DND-41 (cell line): ENCODE measurements around the gene SRGN.

Source experiments
- ATAC-seq: fragments of 200-7000 bp; cut with Tn5 transposase; 3 replicates; pipeline ENCODE4 v1.9.1; 2021; ENCODE audit warnings: low read depth; ENCODE audit not compliant: insufficient read depth
- DNase-seq: peaks from one replicate; pipeline ENCODE4 v3.0.0-alpha.2; 2020
- H2AFZ ChIP-seq: 2 replicates; pipeline ENCODE4 v1.6.0; 2012; ENCODE audit warnings: low read depth, low read length
- H3K27ac ChIP-seq: 2 replicates; pipeline ENCODE4 v1.5.1; 2012; ENCODE audit warnings: low read length, inconsistent platforms
- H3K27me3 ChIP-seq: fragments of 200-600 bp; sonication (generic); 2 replicates; pipeline ENCODE4 v1.6.0; 2012; ENCODE audit warnings: low read length, mild to moderate bottlenecking, inconsistent platforms; ENCODE audit not compliant: insufficient read depth, poor library complexity
- H3K36me3 ChIP-seq: 2 replicates; pipeline ENCODE4 v1.5.1; 2012; ENCODE audit warnings: low read length, inconsistent platforms; ENCODE audit not compliant: insufficient read depth
- H3K4me1 ChIP-seq: 2 replicates; pipeline ENCODE4 v1.5.1; 2012; ENCODE audit warnings: mild to moderate bottlenecking, low read length; ENCODE audit not compliant: insufficient read depth
- H3K4me2 ChIP-seq: 2 replicates; pipeline ENCODE4 v1.6.0; 2012; ENCODE audit warnings: mild to moderate bottlenecking, moderate library complexity, low read length, inconsistent platforms; ENCODE audit not compliant: insufficient read depth
- H3K4me3 ChIP-seq, 2 experiments: fragments of 200-600 bp in 1 of 2; shearing (Covaris generic) in 1 of 2; 2 replicates each; pipeline ENCODE4 v1.5.1; 2012 to 2016; ENCODE audit warnings: inconsistent platforms in 2 of 2, low read length in 2 of 2, mild to moderate bottlenecking in 2 of 2, low read depth in 1 of 2, moderate library complexity in 1 of 2
- H3K79me2 ChIP-seq: 2 replicates; pipeline ENCODE4 v1.6.0; 2012; ENCODE audit warnings: low read length, inconsistent platforms; ENCODE audit not compliant: insufficient read depth
- H3K9ac ChIP-seq: 2 replicates; pipeline ENCODE4 v1.6.0; 2012; ENCODE audit warnings: low read depth, mild to moderate bottlenecking, inconsistent platforms, low read length, moderate library complexity
- H3K9me3 ChIP-seq: 2 replicates; pipeline ENCODE4 v1.5.1; 2012; ENCODE audit warnings: low read length, moderate library complexity, mild to moderate bottlenecking, inconsistent platforms; ENCODE audit not compliant: insufficient read depth, severe bottlenecking
- H4K20me1 ChIP-seq: 2 replicates; pipeline ENCODE4 v1.6.0; 2012; ENCODE audit warnings: low read length; ENCODE audit not compliant: insufficient read depth
- EZH2 ChIP-seq: IDR thresholded peaks from 3 replicates; pipeline ENCODE4 v1.6.1; 2012; ENCODE audit warnings: borderline replicate concordance, low read depth, mild to moderate bottlenecking, moderate library complexity, low read length, inconsistent platforms; ENCODE audit not compliant: severe bottlenecking
- TF ChIP-seq, protein P1 (sequence below): IDR thresholded peaks from 2 replicates; pipeline ENCODE4 v1.5.1; 2012; ENCODE audit warnings: borderline replicate concordance, low read length, moderate library complexity, mild to moderate bottlenecking; ENCODE audit not compliant: poor library complexity, severe bottlenecking; ENCODE audit errors: extremely low read depth

SRGN gene

DNA sequence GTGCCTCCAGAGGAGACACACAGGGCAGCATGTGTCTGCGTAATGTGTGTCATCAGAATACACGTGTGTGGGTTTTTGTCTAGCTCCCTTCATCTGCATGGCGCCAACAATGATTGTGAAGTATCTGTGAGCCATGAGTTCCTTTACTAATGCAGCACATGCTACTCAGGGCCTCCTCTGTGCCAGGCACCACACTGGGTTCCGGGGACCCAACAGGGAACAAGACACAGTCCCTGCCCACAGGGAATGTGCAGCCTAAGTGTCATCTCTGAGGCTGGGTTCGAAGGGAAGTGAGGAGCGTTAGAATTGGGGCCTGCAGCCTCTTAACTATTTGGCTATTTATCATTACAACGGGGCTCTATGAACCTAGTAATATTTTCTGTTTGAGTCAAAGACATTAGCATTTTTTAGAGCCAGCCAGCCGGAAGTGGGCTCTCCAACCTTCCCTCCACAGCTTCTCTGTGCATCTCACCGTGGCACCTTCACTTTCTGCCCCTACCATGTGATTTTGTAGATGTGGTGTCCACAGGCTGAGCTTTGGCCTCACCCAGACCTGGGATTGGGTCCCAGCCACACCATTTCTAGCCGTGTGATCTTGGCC, 43.9 kb upstream of the SRGN start:
- H3K4me1 ChIP-seq, result no peaks in the 10 kb centered on the region
- no peaks in the 10 kb centered on the region for H4K20me1 ChIP-seq
- H3K27ac ChIP-seq, result no peak overlapping the region
- H2AFZ ChIP-seq, result no peak overlapping the region
- no peaks in the 10 kb centered on the region for H3K9me3 ChIP-seq
- TF ChIP-seq EZH2, result no peak
- TF ChIP-seq, protein P1, sequence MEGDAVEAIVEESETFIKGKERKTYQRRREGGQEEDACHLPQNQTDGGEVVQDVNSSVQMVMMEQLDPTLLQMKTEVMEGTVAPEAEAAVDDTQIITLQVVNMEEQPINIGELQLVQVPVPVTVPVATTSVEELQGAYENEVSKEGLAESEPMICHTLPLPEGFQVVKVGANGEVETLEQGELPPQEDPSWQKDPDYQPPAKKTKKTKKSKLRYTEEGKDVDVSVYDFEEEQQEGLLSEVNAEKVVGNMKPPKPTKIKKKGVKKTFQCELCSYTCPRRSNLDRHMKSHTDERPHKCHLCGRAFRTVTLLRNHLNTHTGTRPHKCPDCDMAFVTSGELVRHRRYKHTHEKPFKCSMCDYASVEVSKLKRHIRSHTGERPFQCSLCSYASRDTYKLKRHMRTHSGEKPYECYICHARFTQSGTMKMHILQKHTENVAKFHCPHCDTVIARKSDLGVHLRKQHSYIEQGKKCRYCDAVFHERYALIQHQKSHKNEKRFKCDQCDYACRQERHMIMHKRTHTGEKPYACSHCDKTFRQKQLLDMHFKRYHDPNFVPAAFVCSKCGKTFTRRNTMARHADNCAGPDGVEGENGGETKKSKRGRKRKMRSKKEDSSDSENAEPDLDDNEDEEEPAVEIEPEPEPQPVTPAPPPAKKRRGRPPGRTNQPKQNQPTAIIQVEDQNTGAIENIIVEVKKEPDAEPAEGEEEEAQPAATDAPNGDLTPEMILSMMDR, result no peak
- H3K4me3 ChIP-seq, result no peak overlapping the region
- H3K4me2 ChIP-seq, result no peak overlapping the region
- no peaks in the 10 kb centered on the region for H3K27me3 ChIP-seq
- ATAC-seq, result no peak
- H3K9ac ChIP-seq, result no peak overlapping the region
- H3K79me2 ChIP-seq, result no peaks in the 10 kb centered on the region
- DNase-seq, result no peak
- no peaks in the 10 kb centered on the region for H3K36me3 ChIP-seq

DNA sequence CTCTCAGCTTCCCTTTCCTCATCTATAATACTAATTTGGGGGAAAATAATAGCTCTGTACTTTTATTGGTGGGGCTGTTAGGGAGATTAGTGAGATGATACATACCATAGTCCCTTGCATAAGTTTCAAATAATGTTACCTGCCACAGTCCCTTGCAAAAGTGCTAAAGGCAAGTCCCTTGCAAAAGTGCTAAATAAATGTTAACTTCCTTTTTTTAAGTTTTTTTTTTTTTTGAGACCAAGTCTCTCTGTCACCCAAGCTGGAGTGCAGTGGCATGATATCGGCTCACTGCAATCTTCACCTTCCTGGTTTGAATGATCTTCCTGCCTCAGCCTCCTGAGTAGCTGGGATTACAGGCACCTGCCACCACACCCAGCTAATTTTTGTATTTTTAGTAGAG, 43.4 kb upstream of the SRGN start:
- Histone ChIP-seq H3K36me3 (no peaks in the 10 kb centered on the region), H3K4me3 (no peak overlapping the region), H3K9me3 (no peaks in the 10 kb centered on the region), H3K27ac (no peak overlapping the region), H4K20me1 (no peaks in the 10 kb centered on the region), H2AFZ (no peak overlapping the region), H3K79me2 (no peaks in the 10 kb centered on the region), H3K4me1 (no peaks in the 10 kb centered on the region), H3K27me3 (no peaks in the 10 kb centered on the region), H3K9ac (no peak overlapping the region), H3K4me2 (no peak overlapping the region)
- no peak for ATAC-seq
- no peak for DNase-seq
- TF ChIP-seq EZH2, result no peak
- TF ChIP-seq, protein P1, result no peak

DNA sequence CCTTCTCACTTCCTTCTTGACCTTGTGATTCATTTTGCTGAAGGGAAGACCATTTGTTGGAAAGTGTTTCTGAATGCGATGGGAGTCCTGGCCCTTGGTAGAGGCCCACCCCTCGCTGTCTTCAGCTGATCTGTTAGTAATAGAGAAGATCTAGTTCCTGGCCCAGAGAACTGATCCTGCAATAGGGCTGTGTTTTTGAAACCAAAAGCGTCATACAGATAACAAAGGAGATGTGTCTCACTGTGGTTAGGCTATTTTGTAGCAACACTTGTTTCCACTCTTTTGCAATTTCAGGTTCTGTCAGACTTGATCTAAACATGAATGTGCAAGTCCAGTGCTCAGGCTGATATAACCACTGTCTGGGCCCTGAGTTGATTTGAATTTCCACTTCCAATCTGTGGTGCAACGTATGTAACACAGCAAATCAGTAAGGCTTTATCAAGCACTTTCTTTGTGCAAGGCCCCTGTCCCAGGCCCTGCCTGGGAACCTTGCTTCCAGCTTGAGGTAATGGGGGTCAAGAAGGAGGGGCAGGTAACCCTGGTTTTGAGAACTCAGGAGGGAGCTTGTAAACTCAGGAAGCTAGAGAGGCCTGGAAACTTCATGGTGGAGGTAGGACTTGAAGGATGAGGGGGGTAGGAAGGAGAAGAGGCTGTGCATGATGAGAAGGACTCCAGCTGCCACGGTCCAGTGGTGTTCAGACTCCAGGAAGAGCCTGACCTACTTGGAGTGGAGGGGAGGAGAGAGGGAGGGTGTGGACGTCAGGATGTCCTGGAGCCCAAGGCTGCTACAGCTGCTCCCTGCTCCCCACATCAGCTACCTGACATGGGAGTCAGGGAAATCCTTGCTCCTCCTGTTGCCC, 42.2 kb upstream of the SRGN start:
- no peak for ATAC-seq

More for the DNA sequence above, 42.2 kb upstream of the SRGN start:
- H3K4me2 ChIP-seq, result no peak overlapping the region
- no peaks in the 10 kb centered on the region for H3K9me3 ChIP-seq
- no peak overlapping the region for H3K27ac ChIP-seq
- H3K4me3 ChIP-seq, result no peak overlapping the region
- H3K27me3 ChIP-seq, result no peaks in the 10 kb centered on the region
- H4K20me1 ChIP-seq, result no peaks in the 10 kb centered on the region
- no peak overlapping the region for H3K9ac ChIP-seq
- TF ChIP-seq, protein P1, result no peak
- no peak for TF ChIP-seq EZH2
- DNase-seq, result no peak
- H3K4me1 ChIP-seq, result no peaks in the 10 kb centered on the region
- no peaks in the 10 kb centered on the region for H3K79me2 ChIP-seq
- no peaks in the 10 kb centered on the region for H3K36me3 ChIP-seq
- H2AFZ ChIP-seq, result no peak overlapping the region
